Measurements from ENCODE around the gene SLC12A8. TPM values are rescaled to one million over a fixed set of nuclear protein-coding genes. Genes with fewer than 3 reads are reported as not detected.

Gene SLC12A8
- total RNA-seq, 1 donor = 13.4 TPM

DNA sequence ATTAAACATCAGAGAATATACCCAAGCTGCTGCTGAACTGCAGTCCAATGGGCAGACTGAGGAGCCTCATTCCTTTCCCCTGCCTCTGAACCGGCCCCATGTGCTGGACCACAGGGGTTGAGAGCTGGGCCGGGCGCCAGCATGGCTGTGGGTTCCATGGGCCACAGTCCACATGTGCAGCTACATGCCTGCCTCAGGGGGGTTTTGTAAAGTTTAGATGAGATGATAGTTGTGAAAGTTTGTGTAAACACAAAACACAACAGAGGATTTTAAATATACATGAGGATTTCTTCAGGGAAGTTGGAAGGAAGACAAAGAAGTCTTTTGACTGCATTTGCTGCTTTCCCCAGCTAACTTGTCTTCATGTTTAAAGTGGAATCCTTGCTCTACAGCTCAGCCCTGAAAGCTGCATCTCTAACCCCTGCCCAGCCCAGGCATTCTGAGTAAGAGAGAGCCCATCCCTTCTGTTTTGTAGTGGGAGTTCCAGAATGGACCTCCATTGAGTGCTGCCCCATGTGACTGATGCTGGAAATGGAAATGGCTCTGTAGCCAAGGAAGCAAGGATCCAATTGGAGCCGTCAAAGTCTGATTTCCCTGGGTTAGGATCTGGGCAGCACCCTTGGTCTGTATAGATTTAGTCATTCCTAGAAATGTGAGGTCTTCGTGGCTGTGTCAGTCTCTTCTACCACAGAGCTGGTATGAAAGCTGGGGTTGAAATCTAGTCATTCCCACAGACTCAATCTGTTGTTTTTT, 17.5 kb downstream of the SLC12A8 start:
- TF ChIP-seq, protein P1, sequence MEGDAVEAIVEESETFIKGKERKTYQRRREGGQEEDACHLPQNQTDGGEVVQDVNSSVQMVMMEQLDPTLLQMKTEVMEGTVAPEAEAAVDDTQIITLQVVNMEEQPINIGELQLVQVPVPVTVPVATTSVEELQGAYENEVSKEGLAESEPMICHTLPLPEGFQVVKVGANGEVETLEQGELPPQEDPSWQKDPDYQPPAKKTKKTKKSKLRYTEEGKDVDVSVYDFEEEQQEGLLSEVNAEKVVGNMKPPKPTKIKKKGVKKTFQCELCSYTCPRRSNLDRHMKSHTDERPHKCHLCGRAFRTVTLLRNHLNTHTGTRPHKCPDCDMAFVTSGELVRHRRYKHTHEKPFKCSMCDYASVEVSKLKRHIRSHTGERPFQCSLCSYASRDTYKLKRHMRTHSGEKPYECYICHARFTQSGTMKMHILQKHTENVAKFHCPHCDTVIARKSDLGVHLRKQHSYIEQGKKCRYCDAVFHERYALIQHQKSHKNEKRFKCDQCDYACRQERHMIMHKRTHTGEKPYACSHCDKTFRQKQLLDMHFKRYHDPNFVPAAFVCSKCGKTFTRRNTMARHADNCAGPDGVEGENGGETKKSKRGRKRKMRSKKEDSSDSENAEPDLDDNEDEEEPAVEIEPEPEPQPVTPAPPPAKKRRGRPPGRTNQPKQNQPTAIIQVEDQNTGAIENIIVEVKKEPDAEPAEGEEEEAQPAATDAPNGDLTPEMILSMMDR (IDR thresholded peaks at IDR 0.05; ENCODE audit: insufficient read depth, low read length) = peak; percentile 0
- DNase-seq (ENCODE audit: low read depth) = peak; percentile 68
- H3K4me3 ChIP-seq (ENCODE audit: low read depth, low read length) = no peak overlapping the region

DNA sequence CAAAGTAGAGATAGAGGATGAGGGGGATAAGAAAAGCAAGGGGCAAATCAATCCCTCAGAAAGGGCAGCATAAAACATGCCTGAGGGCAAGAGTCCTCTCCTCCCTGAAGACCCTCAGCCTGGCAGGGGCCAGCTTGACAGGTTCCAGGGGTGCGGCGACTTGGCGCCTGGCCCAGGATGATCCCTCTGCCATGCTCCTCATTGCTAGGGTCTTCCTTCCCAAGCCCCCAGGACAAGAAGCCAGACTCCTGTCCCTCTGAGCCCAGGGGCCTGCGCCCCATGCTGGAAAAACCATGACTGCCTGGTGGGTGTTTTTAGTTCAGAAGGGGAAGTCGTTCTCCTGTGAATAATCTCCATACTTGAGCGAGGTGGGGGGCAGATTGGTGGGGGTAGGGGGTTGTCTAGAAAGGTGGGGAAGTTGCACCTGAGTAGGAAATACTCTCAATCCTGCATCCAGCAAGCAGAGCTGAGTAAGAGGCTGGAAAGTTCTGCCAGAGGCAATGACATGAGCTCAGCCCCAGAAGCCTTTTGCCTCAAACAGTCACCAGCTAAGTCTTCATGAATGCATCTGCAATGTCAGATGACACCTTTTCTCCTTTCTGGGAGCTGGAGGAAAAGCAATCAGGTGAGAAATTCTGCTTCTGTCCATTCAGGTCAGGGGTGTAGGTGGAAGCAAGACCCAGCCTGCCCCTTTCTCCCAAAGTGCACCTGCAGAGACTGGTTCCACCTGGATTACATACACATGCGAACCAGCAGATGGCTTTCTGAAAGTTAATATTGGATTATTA, 18.3 kb downstream of the SLC12A8 start:
- no peak overlapping the region for H3K4me3 ChIP-seq (ENCODE audit: low read depth, low read length)
- DNase-seq (ENCODE audit: low read depth) = no peak
- TF ChIP-seq, protein P1 (IDR thresholded peaks at IDR 0.05; ENCODE audit: insufficient read depth, low read length) = no peak

DNA sequence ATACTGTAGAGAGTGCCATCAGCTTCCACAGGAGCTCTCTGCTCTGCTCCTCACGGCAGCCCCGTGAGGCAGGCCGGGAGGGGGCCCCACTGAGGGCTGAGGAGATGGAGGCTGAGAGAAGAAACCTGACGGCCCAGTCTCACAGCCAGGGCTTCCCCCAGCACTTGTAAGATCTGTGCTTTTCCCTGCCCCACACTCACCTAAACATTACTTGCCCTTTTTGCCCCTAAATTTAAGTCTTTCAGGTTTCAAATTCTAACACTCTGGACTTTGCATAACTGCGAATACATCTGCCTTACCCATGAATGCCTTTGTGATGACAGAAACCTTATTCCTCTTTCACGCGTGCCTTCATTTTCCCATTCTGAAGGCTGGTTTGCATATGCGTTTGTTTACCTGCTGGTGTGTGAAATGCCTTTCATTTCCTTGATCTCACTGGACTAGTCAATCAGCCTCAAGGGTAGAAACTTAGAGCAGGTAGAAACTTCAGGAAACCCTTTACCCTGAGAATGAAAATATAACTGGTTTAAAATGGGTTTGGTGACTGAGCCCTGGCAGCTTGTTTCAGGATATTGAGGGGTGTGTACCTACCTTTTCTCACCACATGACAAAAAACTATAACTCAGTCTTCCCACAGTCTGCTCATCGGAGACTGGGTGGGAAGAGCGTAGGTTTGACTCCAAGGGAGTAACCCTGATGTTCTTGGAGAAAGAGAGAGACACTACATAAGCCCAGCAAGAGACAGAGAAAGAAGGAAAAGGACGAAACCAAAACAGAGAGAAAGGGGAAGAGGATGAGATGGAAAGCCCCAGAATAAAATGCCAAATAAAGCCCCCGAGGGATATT, 20.1 kb downstream of the SLC12A8 start:
- TF ChIP-seq, protein P1 (IDR thresholded peaks at IDR 0.05; ENCODE audit: insufficient read depth, low read length) = no peak
- no peak for DNase-seq (ENCODE audit: low read depth)
- no peak overlapping the region for H3K4me3 ChIP-seq (ENCODE audit: low read depth, low read length)

DNA sequence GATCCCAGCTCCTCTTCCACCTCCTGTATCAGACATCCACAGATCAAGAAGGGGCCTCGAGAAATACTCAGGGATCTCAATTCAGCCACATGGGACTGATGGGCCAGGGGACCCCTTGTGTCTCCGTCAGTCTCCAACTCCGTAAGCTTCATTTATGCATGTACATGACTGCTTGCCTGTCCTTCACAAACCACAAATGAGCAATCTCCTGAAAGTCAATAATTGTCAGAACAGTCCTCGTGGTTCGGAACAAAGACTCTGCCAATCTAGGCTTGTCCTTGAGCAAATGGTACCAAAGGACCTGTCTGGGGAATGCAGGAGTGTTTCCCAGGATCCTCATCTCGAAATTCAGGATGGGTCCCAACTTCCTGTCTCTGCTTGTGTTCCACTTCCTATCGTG, 20.8 kb downstream of the SLC12A8 start:
- no peak overlapping the region for H3K4me3 ChIP-seq (ENCODE audit: low read depth, low read length)
- DNase-seq (ENCODE audit: low read depth) = no peak
- TF ChIP-seq, protein P1 (IDR thresholded peaks at IDR 0.05; ENCODE audit: insufficient read depth, low read length) = no peak

DNA sequence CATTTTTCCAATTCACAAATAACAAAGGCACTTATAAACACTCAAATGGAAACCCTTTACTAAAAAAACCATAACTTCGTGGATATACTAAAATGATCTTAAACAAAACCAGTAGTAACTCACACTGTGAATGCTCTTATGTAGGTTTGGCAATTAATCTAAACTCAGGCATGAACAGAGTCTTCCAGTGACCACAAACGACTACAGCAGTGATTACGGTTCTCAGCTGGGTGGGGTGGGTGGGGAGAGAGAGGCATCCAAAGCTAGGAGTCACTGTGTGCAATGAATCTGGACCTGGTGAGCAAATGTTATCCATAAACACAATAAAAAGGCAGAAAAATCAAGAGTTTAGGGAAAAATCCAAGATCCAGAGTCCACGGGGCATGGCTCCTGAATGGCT, 21.3 kb downstream of the SLC12A8 start:
- peak; percentile 42 for DNase-seq (ENCODE audit: low read depth)
- TF ChIP-seq, protein P1 (IDR thresholded peaks at IDR 0.05; ENCODE audit: insufficient read depth, low read length) = no peak
- no peak overlapping the region for H3K4me3 ChIP-seq (ENCODE audit: low read depth, low read length)

DNA sequence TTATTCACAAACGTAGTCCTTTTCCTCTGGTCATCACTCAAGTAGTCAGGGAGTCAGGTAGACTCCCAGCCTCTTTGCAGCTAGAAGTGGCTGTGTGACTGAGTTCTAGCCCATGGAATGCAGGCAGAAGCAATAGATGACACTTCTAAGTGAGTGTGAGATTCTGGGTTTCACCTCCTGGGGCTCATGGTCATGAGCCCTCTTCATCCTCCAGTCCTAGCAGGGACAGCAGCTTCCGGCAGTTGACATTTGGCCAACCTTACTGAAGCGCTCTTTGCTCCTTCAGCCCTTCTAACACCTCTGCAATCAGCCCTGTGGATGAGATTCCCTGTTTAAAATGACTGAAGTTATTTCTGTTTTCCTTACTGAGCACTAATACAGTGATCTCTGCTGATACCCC, 21.8 kb downstream of the SLC12A8 start:
- DNase-seq (ENCODE audit: low read depth) = no peak
- H3K4me3 ChIP-seq (ENCODE audit: low read depth, low read length) = no peak overlapping the region
- TF ChIP-seq, protein P1 (IDR thresholded peaks at IDR 0.05; ENCODE audit: insufficient read depth, low read length) = no peak

Measured in fibroblast of the aortic adventitia (primary cell).